Measurements from ENCODE around the gene C1orf210.

The C1orf210 gene

DNA sequence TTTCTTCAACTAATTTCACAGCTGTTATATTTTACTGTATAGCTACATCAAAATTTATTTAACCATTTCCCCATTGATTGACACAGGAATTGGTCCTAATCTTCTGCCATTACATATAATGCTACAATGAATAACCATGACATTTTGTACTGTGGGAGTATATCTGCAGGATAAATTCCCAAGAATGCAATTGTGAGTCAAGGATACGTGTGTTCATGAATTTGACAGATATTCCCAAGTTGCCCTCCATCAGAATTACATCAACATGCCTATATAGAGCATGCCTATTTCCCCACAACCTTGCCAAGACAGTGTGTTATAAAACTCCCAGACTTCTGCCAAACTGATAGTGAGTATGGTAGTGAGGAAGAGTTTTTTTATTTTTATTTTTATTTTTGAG, 12.7 kb upstream of the C1orf210 start:
- ATAC-seq, result no peak
- no peak for TF ChIP-seq CSDC2 (CRISPR knock-in tag; IDR thresholded peaks at IDR 0.05)
- no peak for TF ChIP-seq RARB (CRISPR knock-in tag; IDR thresholded peaks at IDR 0.05)
- TF ChIP-seq BACH2 (CRISPR knock-in tag; IDR thresholded peaks at IDR 0.05; ENCODE audit: borderline replicate concordance), result no peak
- TF ChIP-seq ISL1 (CRISPR knock-in tag; IDR thresholded peaks at IDR 0.05), result no peak
- TF ChIP-seq ZNF565 (CRISPR knock-in tag; conservative IDR thresholded peaks at IDR 0.05; ENCODE audit: low read depth), result no peak
- TF ChIP-seq, protein P1, sequence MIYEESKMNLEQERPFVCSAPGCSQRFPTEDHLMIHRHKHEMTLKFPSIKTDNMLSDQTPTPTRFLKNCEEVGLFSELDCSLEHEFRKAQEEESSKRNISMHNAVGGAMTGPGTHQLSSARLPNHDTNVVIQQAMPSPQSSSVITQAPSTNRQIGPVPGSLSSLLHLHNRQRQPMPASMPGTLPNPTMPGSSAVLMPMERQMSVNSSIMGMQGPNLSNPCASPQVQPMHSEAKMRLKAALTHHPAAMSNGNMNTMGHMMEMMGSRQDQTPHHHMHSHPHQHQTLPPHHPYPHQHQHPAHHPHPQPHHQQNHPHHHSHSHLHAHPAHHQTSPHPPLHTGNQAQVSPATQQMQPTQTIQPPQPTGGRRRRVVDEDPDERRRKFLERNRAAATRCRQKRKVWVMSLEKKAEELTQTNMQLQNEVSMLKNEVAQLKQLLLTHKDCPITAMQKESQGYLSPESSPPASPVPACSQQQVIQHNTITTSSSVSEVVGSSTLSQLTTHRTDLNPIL (CRISPR knock-in tag; IDR thresholded peaks at IDR 0.05; ENCODE audit: low read depth), result no peak
- no peak for TF ChIP-seq TCF4 (CRISPR knock-in tag; IDR thresholded peaks at IDR 0.05; ENCODE audit: borderline replicate concordance)
- TF ChIP-seq ARNTL (CRISPR knock-in tag; IDR thresholded peaks at IDR 0.05; ENCODE audit: borderline replicate concordance, low read depth), result no peak
- TF ChIP-seq TOX (CRISPR knock-in tag; IDR thresholded peaks at IDR 0.05; ENCODE audit: borderline replicate concordance), result no peak
- no peak for TF ChIP-seq ZFP3 (CRISPR knock-in tag; IDR thresholded peaks at IDR 0.05)
- no peak for TF ChIP-seq ZNF8 (CRISPR knock-in tag; IDR thresholded peaks at IDR 0.05)
- TF ChIP-seq, protein P2, sequence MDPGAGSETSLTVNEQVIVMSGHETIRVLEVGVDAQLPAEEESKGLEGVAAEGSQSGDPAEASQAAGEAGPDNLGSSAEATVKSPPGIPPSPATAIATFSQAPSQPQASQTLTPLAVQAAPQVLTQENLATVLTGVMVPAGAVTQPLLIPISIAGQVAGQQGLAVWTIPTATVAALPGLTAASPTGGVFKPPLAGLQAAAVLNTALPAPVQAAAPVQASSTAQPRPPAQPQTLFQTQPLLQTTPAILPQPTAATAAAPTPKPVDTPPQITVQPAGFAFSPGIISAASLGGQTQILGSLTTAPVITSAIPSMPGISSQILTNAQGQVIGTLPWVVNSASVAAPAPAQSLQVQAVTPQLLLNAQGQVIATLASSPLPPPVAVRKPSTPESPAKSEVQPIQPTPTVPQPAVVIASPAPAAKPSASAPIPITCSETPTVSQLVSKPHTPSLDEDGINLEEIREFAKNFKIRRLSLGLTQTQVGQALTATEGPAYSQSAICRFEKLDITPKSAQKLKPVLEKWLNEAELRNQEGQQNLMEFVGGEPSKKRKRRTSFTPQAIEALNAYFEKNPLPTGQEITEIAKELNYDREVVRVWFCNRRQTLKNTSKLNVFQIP (CRISPR knock-in tag; IDR thresholded peaks at IDR 0.05; ENCODE audit: borderline replicate concordance, low read depth), result no peak
- TF ChIP-seq OSR1 (CRISPR knock-in tag; IDR thresholded peaks at IDR 0.05), result no peak
- TF ChIP-seq SNAI2 (CRISPR knock-in tag; IDR thresholded peaks at IDR 0.05), result no peak
- no peak for TF ChIP-seq ESRRG (CRISPR knock-in tag; IDR thresholded peaks at IDR 0.05)
- no peak for TF ChIP-seq TSHZ2 (CRISPR knock-in tag; IDR thresholded peaks at IDR 0.05)
- TF ChIP-seq ZC3H10 (CRISPR knock-in tag; IDR thresholded peaks at IDR 0.05), result no peak
- TF ChIP-seq, protein P3, sequence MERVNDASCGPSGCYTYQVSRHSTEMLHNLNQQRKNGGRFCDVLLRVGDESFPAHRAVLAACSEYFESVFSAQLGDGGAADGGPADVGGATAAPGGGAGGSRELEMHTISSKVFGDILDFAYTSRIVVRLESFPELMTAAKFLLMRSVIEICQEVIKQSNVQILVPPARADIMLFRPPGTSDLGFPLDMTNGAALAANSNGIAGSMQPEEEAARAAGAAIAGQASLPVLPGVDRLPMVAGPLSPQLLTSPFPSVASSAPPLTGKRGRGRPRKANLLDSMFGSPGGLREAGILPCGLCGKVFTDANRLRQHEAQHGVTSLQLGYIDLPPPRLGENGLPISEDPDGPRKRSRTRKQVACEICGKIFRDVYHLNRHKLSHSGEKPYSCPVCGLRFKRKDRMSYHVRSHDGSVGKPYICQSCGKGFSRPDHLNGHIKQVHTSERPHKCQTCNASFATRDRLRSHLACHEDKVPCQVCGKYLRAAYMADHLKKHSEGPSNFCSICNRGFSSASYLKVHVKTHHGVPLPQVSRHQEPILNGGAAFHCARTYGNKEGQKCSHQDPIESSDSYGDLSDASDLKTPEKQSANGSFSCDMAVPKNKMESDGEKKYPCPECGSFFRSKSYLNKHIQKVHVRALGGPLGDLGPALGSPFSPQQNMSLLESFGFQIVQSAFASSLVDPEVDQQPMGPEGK (CRISPR knock-in tag; IDR thresholded peaks at IDR 0.05; ENCODE audit: borderline replicate concordance), result no peak
- no peak for TF ChIP-seq GLIS3 (CRISPR knock-in tag; IDR thresholded peaks at IDR 0.05)

- no peak for TF ChIP-seq ZC3H10 (CRISPR knock-in tag; IDR thresholded peaks at IDR 0.05)
- TF ChIP-seq, protein P2 (CRISPR knock-in tag; IDR thresholded peaks at IDR 0.05; ENCODE audit: borderline replicate concordance, low read depth), result no peak
- no peak for TF ChIP-seq ESRRG (CRISPR knock-in tag; IDR thresholded peaks at IDR 0.05)
- TF ChIP-seq, protein P1 (CRISPR knock-in tag; IDR thresholded peaks at IDR 0.05; ENCODE audit: low read depth), result no peak
- TF ChIP-seq OSR1 (CRISPR knock-in tag; IDR thresholded peaks at IDR 0.05), result no peak
- no peak for TF ChIP-seq BACH2 (CRISPR knock-in tag; IDR thresholded peaks at IDR 0.05; ENCODE audit: borderline replicate concordance)
- no peak for TF ChIP-seq TOX (CRISPR knock-in tag; IDR thresholded peaks at IDR 0.05; ENCODE audit: borderline replicate concordance)
- TF ChIP-seq ZNF565 (CRISPR knock-in tag; conservative IDR thresholded peaks at IDR 0.05; ENCODE audit: low read depth), result no peak
- TF ChIP-seq PPARA (CRISPR knock-in tag; IDR thresholded peaks at IDR 0.05; ENCODE audit: borderline replicate concordance), result no peak
- no peak for TF ChIP-seq TCF4 (CRISPR knock-in tag; IDR thresholded peaks at IDR 0.05; ENCODE audit: borderline replicate concordance)
- no peak for TF ChIP-seq GLIS3 (CRISPR knock-in tag; IDR thresholded peaks at IDR 0.05)
- no peak for TF ChIP-seq RARB (CRISPR knock-in tag; IDR thresholded peaks at IDR 0.05)
- no peak for TF ChIP-seq ZFP3 (CRISPR knock-in tag; IDR thresholded peaks at IDR 0.05)
- ATAC-seq, result no peak
Measured at GRCh38 chr1:43296207-43296606, 10.8 kb upstream of the C1orf210 start.
